Measurements from ENCODE around the gene MSANTD1. TPM values are rescaled to one million over a fixed set of nuclear protein-coding genes. Genes with fewer than 3 reads are reported as not detected.

Gene MSANTD1
- polyA plus RNA-seq, 1 of the 3 experiments (the other 2 are of a cell fraction) = 0.15 TPM

DNA sequence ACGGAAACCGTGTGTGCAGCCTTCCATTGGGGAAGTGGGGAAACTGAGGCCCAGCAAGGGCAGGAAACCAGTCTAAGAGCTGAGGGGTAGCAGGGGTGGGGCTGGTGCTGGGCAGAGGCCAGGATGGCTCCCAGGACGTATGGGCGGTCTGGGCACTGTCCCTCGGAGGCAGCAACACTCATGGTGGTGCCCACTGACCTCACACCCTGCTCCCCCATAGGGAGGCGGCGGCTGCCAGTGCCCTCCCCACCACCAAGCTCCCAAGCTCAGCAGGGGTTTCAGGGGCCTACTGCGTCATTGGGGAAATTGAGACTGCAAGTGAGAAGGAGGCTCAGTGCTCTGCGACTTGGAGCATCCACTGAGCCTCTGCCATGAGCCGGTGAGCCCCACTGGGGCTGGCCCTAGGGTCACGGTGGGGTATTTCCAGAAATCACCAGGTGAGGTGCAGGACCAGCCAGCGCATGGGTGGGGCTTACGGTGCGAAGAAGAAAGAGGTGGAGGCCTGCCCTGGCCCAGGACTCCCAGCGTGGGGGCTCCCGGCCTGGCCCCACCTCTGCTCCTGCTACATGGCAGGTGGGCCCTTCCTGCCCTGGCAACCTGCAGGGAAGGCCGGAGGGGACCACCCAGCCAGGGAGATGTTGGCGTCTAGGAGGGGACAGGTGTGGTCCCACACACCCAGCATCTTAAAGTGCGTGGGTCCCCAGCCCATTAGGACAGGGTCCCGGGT, 915 bp downstream of the MSANTD1 start:
- ChIA-PET CTCF (no interaction called here), POLR2A (no interaction called here)
- Histone ChIP-seq H3K27me3 (ENCODE audit: insufficient read depth) (no peaks in the 10 kb centered on the region), H3K79me2 (ENCODE audit: insufficient read depth) (no peaks in the 10 kb centered on the region), H3K9me2 (no peaks in the 10 kb centered on the region), H3K4me3 (ENCODE audit: low read depth in 2 of 2, low read length in 1 of 2) (no peak overlapping the region), H3K27ac (ENCODE audit: low read depth in 2 of 2, low read length in 1 of 2) (no peak overlapping the region), H3K36me3 (replicated peaks in 1 of 2; ENCODE audit: control insufficient read depth in 1 of 2, insufficient read depth in 2 of 2, low read length in 1 of 2) (no peaks in the 10 kb centered on the region), H3K9me3 (no peaks in the 10 kb centered on the region), H3K9ac (no peak overlapping the region), H3K4me2 (no peak overlapping the region), H4K20me1 (ENCODE audit: insufficient read depth) (no peaks in the 10 kb centered on the region), H2AFZ (ENCODE audit: low read depth) (no peak overlapping the region), H3K4me1 (ENCODE audit: control insufficient read depth in 1 of 2, insufficient read depth in 2 of 2, low read depth in 1 of 2, low read length in 1 of 2) (peaks cover 0 to 9% of the 10 kb centered on the region in 2 experiments; a peak in 1 of 4 replicates), H3F3A (replicated peaks; ENCODE audit: insufficient read depth) (no peaks in the 10 kb centered on the region)
- no peak for DNase-seq
- 84% methylated on average over 9 of the region's 20 CpGs for WGBS (ENCODE audit: low lambda C conversion rate)
- TF ChIP-seq EZH2phosphoT487 (IDR thresholded peaks at IDR 0.05; ENCODE audit: borderline replicate concordance, low read depth) = no peak
- no peak for TF ChIP-seq POLR2AphosphoS5 (IDR thresholded peaks at IDR 0.05; ENCODE audit: low read depth, low read length)
- no peak for TF ChIP-seq ELF1 (IDR thresholded peaks at IDR 0.05)
- TF ChIP-seq NRF1 (IDR thresholded peaks at IDR 0.05; ENCODE audit: low read depth, low read length) = no peak
- no peak for TF ChIP-seq FOSL2 (IDR thresholded peaks at IDR 0.05; ENCODE audit: borderline replicate concordance, low read depth)
- TF ChIP-seq, protein P1, sequence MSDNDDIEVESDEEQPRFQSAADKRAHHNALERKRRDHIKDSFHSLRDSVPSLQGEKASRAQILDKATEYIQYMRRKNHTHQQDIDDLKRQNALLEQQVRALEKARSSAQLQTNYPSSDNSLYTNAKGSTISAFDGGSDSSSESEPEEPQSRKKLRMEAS (IDR thresholded peaks at IDR 0.05; ENCODE audit: low read depth) = no peak
- no peak for TF ChIP-seq FOXJ3 (CRISPR knock-in tag; IDR thresholded peaks at IDR 0.05)
- TF ChIP-seq, protein P2, sequence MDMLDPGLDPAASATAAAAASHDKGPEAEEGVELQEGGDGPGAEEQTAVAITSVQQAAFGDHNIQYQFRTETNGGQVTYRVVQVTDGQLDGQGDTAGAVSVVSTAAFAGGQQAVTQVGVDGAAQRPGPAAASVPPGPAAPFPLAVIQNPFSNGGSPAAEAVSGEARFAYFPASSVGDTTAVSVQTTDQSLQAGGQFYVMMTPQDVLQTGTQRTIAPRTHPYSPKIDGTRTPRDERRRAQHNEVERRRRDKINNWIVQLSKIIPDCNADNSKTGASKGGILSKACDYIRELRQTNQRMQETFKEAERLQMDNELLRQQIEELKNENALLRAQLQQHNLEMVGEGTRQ (IDR thresholded peaks at IDR 0.05; ENCODE audit: borderline replicate concordance, low read depth, low read length) = no peak
- no peak for TF ChIP-seq TCF12 (IDR thresholded peaks at IDR 0.05)
- TF ChIP-seq, protein P3, sequence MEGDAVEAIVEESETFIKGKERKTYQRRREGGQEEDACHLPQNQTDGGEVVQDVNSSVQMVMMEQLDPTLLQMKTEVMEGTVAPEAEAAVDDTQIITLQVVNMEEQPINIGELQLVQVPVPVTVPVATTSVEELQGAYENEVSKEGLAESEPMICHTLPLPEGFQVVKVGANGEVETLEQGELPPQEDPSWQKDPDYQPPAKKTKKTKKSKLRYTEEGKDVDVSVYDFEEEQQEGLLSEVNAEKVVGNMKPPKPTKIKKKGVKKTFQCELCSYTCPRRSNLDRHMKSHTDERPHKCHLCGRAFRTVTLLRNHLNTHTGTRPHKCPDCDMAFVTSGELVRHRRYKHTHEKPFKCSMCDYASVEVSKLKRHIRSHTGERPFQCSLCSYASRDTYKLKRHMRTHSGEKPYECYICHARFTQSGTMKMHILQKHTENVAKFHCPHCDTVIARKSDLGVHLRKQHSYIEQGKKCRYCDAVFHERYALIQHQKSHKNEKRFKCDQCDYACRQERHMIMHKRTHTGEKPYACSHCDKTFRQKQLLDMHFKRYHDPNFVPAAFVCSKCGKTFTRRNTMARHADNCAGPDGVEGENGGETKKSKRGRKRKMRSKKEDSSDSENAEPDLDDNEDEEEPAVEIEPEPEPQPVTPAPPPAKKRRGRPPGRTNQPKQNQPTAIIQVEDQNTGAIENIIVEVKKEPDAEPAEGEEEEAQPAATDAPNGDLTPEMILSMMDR (IDR thresholded peaks at IDR 0.05) = no peak
- TF ChIP-seq, protein P4, sequence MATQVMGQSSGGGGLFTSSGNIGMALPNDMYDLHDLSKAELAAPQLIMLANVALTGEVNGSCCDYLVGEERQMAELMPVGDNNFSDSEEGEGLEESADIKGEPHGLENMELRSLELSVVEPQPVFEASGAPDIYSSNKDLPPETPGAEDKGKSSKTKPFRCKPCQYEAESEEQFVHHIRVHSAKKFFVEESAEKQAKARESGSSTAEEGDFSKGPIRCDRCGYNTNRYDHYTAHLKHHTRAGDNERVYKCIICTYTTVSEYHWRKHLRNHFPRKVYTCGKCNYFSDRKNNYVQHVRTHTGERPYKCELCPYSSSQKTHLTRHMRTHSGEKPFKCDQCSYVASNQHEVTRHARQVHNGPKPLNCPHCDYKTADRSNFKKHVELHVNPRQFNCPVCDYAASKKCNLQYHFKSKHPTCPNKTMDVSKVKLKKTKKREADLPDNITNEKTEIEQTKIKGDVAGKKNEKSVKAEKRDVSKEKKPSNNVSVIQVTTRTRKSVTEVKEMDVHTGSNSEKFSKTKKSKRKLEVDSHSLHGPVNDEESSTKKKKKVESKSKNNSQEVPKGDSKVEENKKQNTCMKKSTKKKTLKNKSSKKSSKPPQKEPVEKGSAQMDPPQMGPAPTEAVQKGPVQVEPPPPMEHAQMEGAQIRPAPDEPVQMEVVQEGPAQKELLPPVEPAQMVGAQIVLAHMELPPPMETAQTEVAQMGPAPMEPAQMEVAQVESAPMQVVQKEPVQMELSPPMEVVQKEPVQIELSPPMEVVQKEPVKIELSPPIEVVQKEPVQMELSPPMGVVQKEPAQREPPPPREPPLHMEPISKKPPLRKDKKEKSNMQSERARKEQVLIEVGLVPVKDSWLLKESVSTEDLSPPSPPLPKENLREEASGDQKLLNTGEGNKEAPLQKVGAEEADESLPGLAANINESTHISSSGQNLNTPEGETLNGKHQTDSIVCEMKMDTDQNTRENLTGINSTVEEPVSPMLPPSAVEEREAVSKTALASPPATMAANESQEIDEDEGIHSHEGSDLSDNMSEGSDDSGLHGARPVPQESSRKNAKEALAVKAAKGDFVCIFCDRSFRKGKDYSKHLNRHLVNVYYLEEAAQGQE (IDR thresholded peaks at IDR 0.05; ENCODE audit: low read depth, low read length) = no peak
- TF ChIP-seq FOXM1 (IDR thresholded peaks at IDR 0.05; ENCODE audit: low read depth) = no peak
- TF ChIP-seq YY1 (IDR thresholded peaks at IDR 0.05; ENCODE audit: low read depth) = no peak
- TF ChIP-seq RCOR1 (IDR thresholded peaks at IDR 0.05; ENCODE audit: low read length) = no peak
- TF ChIP-seq, protein P5, sequence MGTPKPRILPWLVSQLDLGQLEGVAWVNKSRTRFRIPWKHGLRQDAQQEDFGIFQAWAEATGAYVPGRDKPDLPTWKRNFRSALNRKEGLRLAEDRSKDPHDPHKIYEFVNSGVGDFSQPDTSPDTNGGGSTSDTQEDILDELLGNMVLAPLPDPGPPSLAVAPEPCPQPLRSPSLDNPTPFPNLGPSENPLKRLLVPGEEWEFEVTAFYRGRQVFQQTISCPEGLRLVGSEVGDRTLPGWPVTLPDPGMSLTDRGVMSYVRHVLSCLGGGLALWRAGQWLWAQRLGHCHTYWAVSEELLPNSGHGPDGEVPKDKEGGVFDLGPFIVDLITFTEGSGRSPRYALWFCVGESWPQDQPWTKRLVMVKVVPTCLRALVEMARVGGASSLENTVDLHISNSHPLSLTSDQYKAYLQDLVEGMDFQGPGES (IDR thresholded peaks at IDR 0.05; ENCODE audit: low read depth, low read length) = no peak
- TF ChIP-seq EP300 (IDR thresholded peaks at IDR 0.05; ENCODE audit: borderline replicate concordance in 1 of 2, low read depth in 1 of 2, low read length in 1 of 2) = no peak
- TF ChIP-seq, protein P6, sequence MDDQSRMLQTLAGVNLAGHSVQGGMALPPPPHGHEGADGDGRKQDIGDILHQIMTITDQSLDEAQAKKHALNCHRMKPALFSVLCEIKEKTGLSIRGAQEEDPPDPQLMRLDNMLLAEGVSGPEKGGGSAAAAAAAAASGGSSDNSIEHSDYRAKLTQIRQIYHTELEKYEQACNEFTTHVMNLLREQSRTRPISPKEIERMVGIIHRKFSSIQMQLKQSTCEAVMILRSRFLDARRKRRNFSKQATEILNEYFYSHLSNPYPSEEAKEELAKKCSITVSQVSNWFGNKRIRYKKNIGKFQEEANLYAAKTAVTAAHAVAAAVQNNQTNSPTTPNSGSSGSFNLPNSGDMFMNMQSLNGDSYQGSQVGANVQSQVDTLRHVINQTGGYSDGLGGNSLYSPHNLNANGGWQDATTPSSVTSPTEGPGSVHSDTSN (IDR thresholded peaks at IDR 0.05) = no peak
- no peak for TF ChIP-seq RXRA (IDR thresholded peaks at IDR 0.05; ENCODE audit: borderline replicate concordance, low read depth)
- no peak for TF ChIP-seq NFIC (IDR thresholded peaks at IDR 0.05; ENCODE audit: borderline replicate concordance)
- no peak for TF ChIP-seq RFX5 (IDR thresholded peaks at IDR 0.05; ENCODE audit: low read length)
